GM12892 (cell line): ENCODE measurements around the gene SCAMP4.

Source experiments
- POLR2A ChIP-seq: IDR thresholded peaks from 2 replicates; pipeline ENCODE4 v1.6.1; 2011; ENCODE audit warnings: low read depth, low read length, control low read depth
- POLR2AphosphoS5 ChIP-seq: IDR thresholded peaks from 2 replicates; pipeline ENCODE4 v1.6.1; 2011; ENCODE audit warnings: low read depth, low read length, control low read depth

DNA sequence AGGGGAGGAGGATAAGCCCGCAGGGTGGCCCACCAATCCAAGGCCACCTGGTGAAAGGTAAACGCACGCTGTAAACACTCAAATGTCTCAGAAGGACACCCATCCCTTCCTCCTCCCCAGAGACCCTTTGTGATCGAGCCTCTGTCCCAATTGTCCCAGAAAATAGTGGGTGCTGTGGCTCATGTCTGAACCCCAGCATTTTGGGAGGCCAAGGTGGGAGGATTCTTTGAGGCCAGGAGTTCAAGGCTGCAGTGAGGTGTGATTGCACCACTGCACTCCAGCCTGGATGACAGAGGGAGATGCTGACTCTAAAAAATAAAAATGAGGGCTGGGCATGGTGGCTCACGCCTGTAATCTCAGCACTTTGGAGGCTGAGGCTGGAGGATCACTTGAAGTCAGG lies 16.8 kb upstream of the SCAMP4 start:
- TF ChIP-seq POLR2AphosphoS5: no peak
- TF ChIP-seq POLR2A: no peak
